Measurements from ENCODE around the gene ARID2. TPM values are rescaled to one million over a fixed set of nuclear protein-coding genes. Genes with fewer than 3 reads are reported as not detected.

ARID2 gene
- total RNA-seq, 1 donor from 2014 or later, result 46.3 TPM

GRCh38 chr12:45707241-45707857 is 22.2 kb upstream of the ARID2 start:
- TF ChIP-seq CTCF (IDR thresholded peaks at IDR 0.05; ENCODE audit: unreplicated experiment), result no peak
- Mint-ChIP-seq H3K36me3 (ENCODE audit: low read depth, unreplicated experiment) (no peaks in the 10 kb centered on the region), H3K27me3 (ENCODE audit: unreplicated experiment) (peaks cover 4% of the 10 kb centered on the region), H3K27ac (ENCODE audit: unreplicated experiment) (no peak overlapping the region), H3K4me1 (ENCODE audit: unreplicated experiment) (peaks cover 6% of the 10 kb centered on the region), H3K9me3 (ENCODE audit: unreplicated experiment) (no peaks in the 10 kb centered on the region), H3K4me3 (ENCODE audit: unreplicated experiment) (no peak overlapping the region)
- no peak for DNase-seq (ENCODE audit: low spot score)

GRCh38 chr12:45708363-45708762 is 21.1 kb upstream of the ARID2 start:
- H3K4me1 Mint-ChIP-seq (ENCODE audit: unreplicated experiment), result peaks cover 6% of the 10 kb centered on the region
- peaks cover 4% of the 10 kb centered on the region for H3K27me3 Mint-ChIP-seq (ENCODE audit: unreplicated experiment)
- H3K36me3 Mint-ChIP-seq (ENCODE audit: low read depth, unreplicated experiment), result no peaks in the 10 kb centered on the region
- no peaks in the 10 kb centered on the region for H3K9me3 Mint-ChIP-seq (ENCODE audit: unreplicated experiment)
- no peak overlapping the region for H3K27ac Mint-ChIP-seq (ENCODE audit: unreplicated experiment)
- TF ChIP-seq CTCF (IDR thresholded peaks at IDR 0.05; ENCODE audit: unreplicated experiment), result no peak
- no peak for DNase-seq (ENCODE audit: low spot score)
- no peak overlapping the region for H3K4me3 Mint-ChIP-seq (ENCODE audit: unreplicated experiment)

- no peaks in the 10 kb centered on the region for H3K9me3 Mint-ChIP-seq (ENCODE audit: unreplicated experiment)
- no peak for DNase-seq (ENCODE audit: low spot score)
- H3K4me1 Mint-ChIP-seq (ENCODE audit: unreplicated experiment), result peaks cover 6% of the 10 kb centered on the region
- H3K27ac Mint-ChIP-seq (ENCODE audit: unreplicated experiment), result no peak overlapping the region
- H3K4me3 Mint-ChIP-seq (ENCODE audit: unreplicated experiment), result no peak overlapping the region
- TF ChIP-seq CTCF (IDR thresholded peaks at IDR 0.05; ENCODE audit: unreplicated experiment), result no peak
- peaks cover 4% of the 10 kb centered on the region for H3K27me3 Mint-ChIP-seq (ENCODE audit: unreplicated experiment)
- no peaks in the 10 kb centered on the region for H3K36me3 Mint-ChIP-seq (ENCODE audit: low read depth, unreplicated experiment)
Measured at GRCh38 chr12:45708901-45709300, 20.6 kb upstream of the ARID2 start.

- no peaks in the 10 kb centered on the region for H3K27me3 Mint-ChIP-seq (ENCODE audit: unreplicated experiment)
- no peaks in the 10 kb centered on the region for H3K9me3 Mint-ChIP-seq (ENCODE audit: unreplicated experiment)
- H3K4me3 Mint-ChIP-seq (ENCODE audit: unreplicated experiment), result no peak overlapping the region
- no peak overlapping the region for H3K27ac Mint-ChIP-seq (ENCODE audit: unreplicated experiment)
- no peaks in the 10 kb centered on the region for H3K36me3 Mint-ChIP-seq (ENCODE audit: low read depth, unreplicated experiment)
- H3K4me1 Mint-ChIP-seq (ENCODE audit: unreplicated experiment), result no peaks in the 10 kb centered on the region
- no peak for TF ChIP-seq CTCF (IDR thresholded peaks at IDR 0.05; ENCODE audit: unreplicated experiment)
- DNase-seq (ENCODE audit: low spot score), result no peak
Measured at GRCh38 chr12:45712319-45712718, 17.2 kb upstream of the ARID2 start.

GRCh38 chr12:45713078-45713477 is 16.4 kb upstream of the ARID2 start:
- H3K4me3 Mint-ChIP-seq (ENCODE audit: unreplicated experiment), result no peak overlapping the region
- H3K9me3 Mint-ChIP-seq (ENCODE audit: unreplicated experiment), result no peaks in the 10 kb centered on the region
- no peaks in the 10 kb centered on the region for H3K27me3 Mint-ChIP-seq (ENCODE audit: unreplicated experiment)
- no peak for TF ChIP-seq CTCF (IDR thresholded peaks at IDR 0.05; ENCODE audit: unreplicated experiment)
- H3K27ac Mint-ChIP-seq (ENCODE audit: unreplicated experiment), result no peak overlapping the region
- no peaks in the 10 kb centered on the region for H3K4me1 Mint-ChIP-seq (ENCODE audit: unreplicated experiment)
- no peaks in the 10 kb centered on the region for H3K36me3 Mint-ChIP-seq (ENCODE audit: low read depth, unreplicated experiment)
- no peak for DNase-seq (ENCODE audit: low spot score)

All from endothelial cell (in vitro differentiated cells).